ENCODE measurements around the gene NACA2.

The NACA2 gene

DNA sequence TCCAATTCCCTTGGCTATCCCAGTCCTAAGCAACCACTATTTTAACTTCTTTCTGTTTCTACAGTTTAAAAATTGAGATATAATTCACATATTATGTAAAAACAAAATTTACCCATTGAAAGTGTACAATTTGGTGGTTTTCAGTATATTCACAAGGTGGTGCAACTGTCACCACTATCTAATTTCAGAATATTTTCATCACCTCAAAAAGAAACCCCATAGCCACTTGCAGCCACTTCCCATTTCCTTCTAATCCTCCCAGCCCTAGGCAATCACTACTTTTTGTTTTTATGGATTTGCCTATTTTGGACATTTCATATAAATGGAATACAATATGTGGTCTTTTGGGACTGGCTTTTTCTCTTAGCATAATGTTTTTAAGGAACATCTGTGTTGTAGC is 36.1 kb upstream of the NACA2 start:
- DNase-seq (no peak), ATAC-seq (ENCODE audit: insufficient read depth, low read depth) (no peak)
- H3K4me1 ChIP-seq (ENCODE audit: insufficient read depth, low read length) = no peaks in the 10 kb centered on the region
- H4K20me1 ChIP-seq (ENCODE audit: insufficient read depth, low read length) = no peaks in the 10 kb centered on the region
- H3K9me3 ChIP-seq (ENCODE audit: insufficient read depth, low read length, severe bottlenecking) = no peaks in the 10 kb centered on the region
- H3K4me3 ChIP-seq (ENCODE audit: low read depth in 1 of 2, low read length in 2 of 2) = no peak overlapping the region
- H3K9ac ChIP-seq (ENCODE audit: low read depth, low read length) = no peak overlapping the region
- no peaks in the 10 kb centered on the region for H3K36me3 ChIP-seq (ENCODE audit: insufficient read depth, low read length)
- TF ChIP-seq CTCF (IDR thresholded peaks at IDR 0.05; ENCODE audit: borderline replicate concordance, extremely low read depth, low read length, poor library complexity, severe bottlenecking) = no peak
- no peak for TF ChIP-seq EZH2 (IDR thresholded peaks at IDR 0.05; ENCODE audit: borderline replicate concordance, low read depth, low read length, severe bottlenecking)
- H3K4me2 ChIP-seq (ENCODE audit: insufficient read depth, low read length) = no peak overlapping the region
- no peaks in the 10 kb centered on the region for H3K79me2 ChIP-seq (ENCODE audit: insufficient read depth, low read length)
- H3K27me3 ChIP-seq (ENCODE audit: insufficient read depth, low read length, poor library complexity) = peaks cover 3% of the 10 kb centered on the region
- no peak overlapping the region for H3K27ac ChIP-seq (ENCODE audit: low read length)
- no peak overlapping the region for H2AFZ ChIP-seq (ENCODE audit: low read depth, low read length)

DNA sequence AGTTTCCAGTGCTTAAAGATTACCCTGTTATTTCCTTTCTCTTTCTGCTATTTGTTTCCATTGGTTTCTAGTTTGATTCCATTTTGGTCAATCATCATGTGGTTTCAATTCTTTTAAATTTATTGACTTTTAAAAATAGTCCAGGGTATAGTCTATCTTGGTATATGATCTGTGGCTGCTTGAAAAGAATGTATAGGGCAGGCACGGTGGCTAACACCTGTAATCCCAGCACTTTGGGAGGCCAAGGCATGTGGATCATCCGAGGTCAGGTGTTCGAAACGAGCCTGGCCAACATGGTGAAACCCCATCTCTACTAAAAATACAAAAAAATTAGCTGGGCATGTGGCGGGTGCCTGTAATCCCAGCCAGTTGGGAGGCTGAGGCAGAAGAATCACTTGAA is 34.5 kb upstream of the NACA2 start:
- no peak overlapping the region for H3K27ac ChIP-seq (ENCODE audit: low read length)
- H3K4me1 ChIP-seq (ENCODE audit: insufficient read depth, low read length) = no peaks in the 10 kb centered on the region
- H3K9ac ChIP-seq (ENCODE audit: low read depth, low read length) = no peak overlapping the region
- DNase-seq (no peak), ATAC-seq (ENCODE audit: insufficient read depth, low read depth) (no peak)
- no peak overlapping the region for H2AFZ ChIP-seq (ENCODE audit: low read depth, low read length)
- H3K9me3 ChIP-seq (ENCODE audit: insufficient read depth, low read length, severe bottlenecking) = no peaks in the 10 kb centered on the region
- no peak overlapping the region for H3K4me3 ChIP-seq (ENCODE audit: low read depth in 1 of 2, low read length in 2 of 2)
- no peaks in the 10 kb centered on the region for H3K36me3 ChIP-seq (ENCODE audit: insufficient read depth, low read length)
- TF ChIP-seq EZH2 (IDR thresholded peaks at IDR 0.05; ENCODE audit: borderline replicate concordance, low read depth, low read length, severe bottlenecking) (no peak), CTCF (IDR thresholded peaks at IDR 0.05; ENCODE audit: borderline replicate concordance, extremely low read depth, low read length, poor library complexity, severe bottlenecking) (no peak)
- H3K4me2 ChIP-seq (ENCODE audit: insufficient read depth, low read length) = no peak overlapping the region
- H4K20me1 ChIP-seq (ENCODE audit: insufficient read depth, low read length) = no peaks in the 10 kb centered on the region
- H3K79me2 ChIP-seq (ENCODE audit: insufficient read depth, low read length) = no peaks in the 10 kb centered on the region
- peaks cover 3% of the 10 kb centered on the region for H3K27me3 ChIP-seq (ENCODE audit: insufficient read depth, low read length, poor library complexity)

DNA sequence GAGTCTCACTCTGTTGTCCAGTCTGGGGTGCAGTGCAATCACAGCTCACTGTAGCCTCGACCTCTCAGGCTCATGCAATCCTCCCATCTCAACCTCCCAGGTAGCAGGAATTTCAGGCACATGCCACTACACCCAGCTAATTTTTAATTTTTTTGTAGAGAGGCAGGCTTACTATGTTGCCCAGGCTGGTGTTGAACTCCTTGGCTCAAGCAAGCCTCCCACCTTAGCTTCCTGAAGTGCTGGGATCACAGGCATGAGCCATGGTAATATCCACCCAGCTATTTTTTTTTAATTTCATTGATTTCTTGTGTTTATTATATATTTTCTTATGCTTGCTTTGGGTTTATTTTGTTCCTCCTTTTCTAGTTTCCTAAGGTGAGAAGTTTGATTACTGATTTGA is 33.9 kb upstream of the NACA2 start:
- H3K9me3 ChIP-seq (ENCODE audit: insufficient read depth, low read length, severe bottlenecking) = peaks cover 1% of the 10 kb centered on the region
- no peaks in the 10 kb centered on the region for H3K36me3 ChIP-seq (ENCODE audit: insufficient read depth, low read length)
- no peak overlapping the region for H2AFZ ChIP-seq (ENCODE audit: low read depth, low read length)
- ATAC-seq (ENCODE audit: insufficient read depth, low read depth) = no peak
- no peak overlapping the region for H3K9ac ChIP-seq (ENCODE audit: low read depth, low read length)
- DNase-seq = no peak
- no peaks in the 10 kb centered on the region for H3K79me2 ChIP-seq (ENCODE audit: insufficient read depth, low read length)
- TF ChIP-seq CTCF (IDR thresholded peaks at IDR 0.05; ENCODE audit: borderline replicate concordance, extremely low read depth, low read length, poor library complexity, severe bottlenecking) = no peak
- no peak for TF ChIP-seq EZH2 (IDR thresholded peaks at IDR 0.05; ENCODE audit: borderline replicate concordance, low read depth, low read length, severe bottlenecking)
- H3K4me2 ChIP-seq (ENCODE audit: insufficient read depth, low read length) = no peak overlapping the region
- no peaks in the 10 kb centered on the region for H4K20me1 ChIP-seq (ENCODE audit: insufficient read depth, low read length)
- H3K4me3 ChIP-seq (ENCODE audit: low read depth in 1 of 2, low read length in 2 of 2) = no peak overlapping the region
- H3K27ac ChIP-seq (ENCODE audit: low read length) = no peak overlapping the region
- H3K4me1 ChIP-seq (ENCODE audit: insufficient read depth, low read length) = no peaks in the 10 kb centered on the region
- H3K27me3 ChIP-seq (ENCODE audit: insufficient read depth, low read length, poor library complexity) = peaks cover 3% of the 10 kb centered on the region

DNA sequence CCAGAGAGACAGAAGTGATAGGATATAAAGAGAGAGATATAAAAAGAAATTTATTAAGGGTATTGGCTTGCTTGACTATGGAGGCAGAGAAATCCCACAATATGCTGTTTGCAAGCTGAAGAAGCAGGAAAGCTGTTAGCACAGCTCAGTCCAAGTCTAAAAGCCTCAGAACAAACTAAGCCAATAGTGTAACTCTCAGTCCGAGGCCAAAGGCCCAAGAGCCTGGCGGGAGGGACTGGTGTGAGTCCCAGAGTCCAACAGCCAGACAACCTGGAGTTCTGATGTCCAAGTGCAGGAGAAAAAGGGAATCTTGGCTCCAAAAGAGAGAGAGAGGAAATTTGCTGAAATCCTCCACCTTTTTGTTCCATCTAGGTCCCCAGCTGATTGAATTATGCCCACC is 30.3 kb upstream of the NACA2 start:
- Histone ChIP-seq H3K79me2 (ENCODE audit: insufficient read depth, low read length) (no peaks in the 10 kb centered on the region), H3K4me3 (ENCODE audit: low read depth in 1 of 2, low read length in 2 of 2) (no peak overlapping the region), H3K36me3 (ENCODE audit: insufficient read depth, low read length) (no peaks in the 10 kb centered on the region), H4K20me1 (ENCODE audit: insufficient read depth, low read length) (no peaks in the 10 kb centered on the region), H3K4me2 (ENCODE audit: insufficient read depth, low read length) (no peak overlapping the region), H3K9ac (ENCODE audit: low read depth, low read length) (no peak overlapping the region), H3K9me3 (ENCODE audit: insufficient read depth, low read length, severe bottlenecking) (peaks cover 13% of the 10 kb centered on the region), H2AFZ (ENCODE audit: low read depth, low read length) (no peak overlapping the region), H3K4me1 (ENCODE audit: insufficient read depth, low read length) (peaks cover 6% of the 10 kb centered on the region; the same call in 1 of the 2 replicates), H3K27me3 (ENCODE audit: insufficient read depth, low read length, poor library complexity) (peaks cover 8% of the 10 kb centered on the region), H3K27ac (ENCODE audit: low read length) (no peak overlapping the region)
- ATAC-seq (ENCODE audit: insufficient read depth, low read depth) = no peak
- DNase-seq = no peak
- TF ChIP-seq CTCF (IDR thresholded peaks at IDR 0.05; ENCODE audit: borderline replicate concordance, extremely low read depth, low read length, poor library complexity, severe bottlenecking) (no peak), EZH2 (IDR thresholded peaks at IDR 0.05; ENCODE audit: borderline replicate concordance, low read depth, low read length, severe bottlenecking) (no peak)

Measured in DND-41 (cell line).